Glutamatergic neuron (in vitro differentiated cells): ENCODE data around the gene RNASEH1. TPM values are rescaled to one million over a fixed set of nuclear protein-coding genes. Genes with fewer than 3 reads are reported as not detected.

Experiments
- DNase-seq: peaks from one replicate; pipeline ENCODE4 v3.0.0; 2022
- H3K27ac Mint-ChIP-seq: one replicate; pipeline ENCODE4 v1.8.0; 2020; ENCODE audit warnings: mild to moderate bottlenecking, mixed read lengths, inconsistent platforms; ENCODE audit not compliant: unreplicated experiment
- H3K27me3 Mint-ChIP-seq: one replicate; pipeline ENCODE4 v1.8.0; 2020; ENCODE audit warnings: mild to moderate bottlenecking, moderate library complexity, mixed read lengths, inconsistent platforms; ENCODE audit not compliant: unreplicated experiment
- H3K36me3 Mint-ChIP-seq: one replicate; pipeline ENCODE4 v1.8.0; 2020; ENCODE audit warnings: mild to moderate bottlenecking, mixed read lengths, inconsistent platforms; ENCODE audit not compliant: unreplicated experiment
- H3K4me1 Mint-ChIP-seq: one replicate; pipeline ENCODE4 v1.8.0; 2020; ENCODE audit warnings: mild to moderate bottlenecking, low read depth, mixed read lengths, inconsistent platforms; ENCODE audit not compliant: unreplicated experiment
- H3K4me3 Mint-ChIP-seq: one replicate; pipeline ENCODE4 v1.8.0; 2020; ENCODE audit warnings: mild to moderate bottlenecking, mixed read lengths, inconsistent platforms; ENCODE audit not compliant: unreplicated experiment
- H3K9me3 Mint-ChIP-seq: one replicate; pipeline ENCODE4 v1.8.0; 2020; ENCODE audit warnings: mild to moderate bottlenecking, moderate library complexity, mixed read lengths, inconsistent platforms; ENCODE audit not compliant: unreplicated experiment
- CTCF ChIP-seq: fragments of 200-600 bp; sonication (generic); IDR thresholded peaks from one replicate; pipeline ENCODE4 v1.5.0; 2021; ENCODE audit not compliant: partially characterized antibody, unreplicated experiment
- total RNA-seq: library from RNA; stranded (reverse); fragmentation: NEBNext Ultra II Directional; extraction: Animal tissue kit (Norgen Biotek cat#: 25700); gene quantifications from one replicate; pipeline ENCODE4 v1.2.1, GENCODE V29; 2021; ENCODE audit not compliant: unreplicated experiment

RNASEH1 gene
- total RNA-seq, 1 donor from 2014 or later: 34.6 TPM

- Mint-ChIP-seq H3K27me3 (no peaks in the 10 kb centered on the region), H3K27ac (no peak overlapping the region), H3K36me3 (no peaks in the 10 kb centered on the region), H3K9me3 (peaks cover 4% of the 10 kb centered on the region), H3K4me1 (peaks cover 3% of the 10 kb centered on the region), H3K4me3 (no peak overlapping the region)
- no peak for TF ChIP-seq CTCF
- no peak for DNase-seq
These were observed 46.2 kb upstream of the RNASEH1 start for GRCh38 chr2:3604207-3604877.

- Mint-ChIP-seq H3K27ac (no peak overlapping the region), H3K36me3 (no peaks in the 10 kb centered on the region), H3K4me3 (no peak overlapping the region), H3K9me3 (peaks cover 4% of the 10 kb centered on the region), H3K27me3 (no peaks in the 10 kb centered on the region), H3K4me1 (no peaks in the 10 kb centered on the region)
- TF ChIP-seq CTCF: no peak
- DNase-seq: no peak
These were observed 45.5 kb upstream of the RNASEH1 start for GRCh38 chr2:3603536-3604206.

GRCh38 chr2:3602553-3603339, 44.6 kb upstream of the RNASEH1 start:
- H3K4me3 Mint-ChIP-seq: no peak overlapping the region
- no peaks in the 10 kb centered on the region for H3K4me1 Mint-ChIP-seq
- no peaks in the 10 kb centered on the region for H3K27me3 Mint-ChIP-seq
- H3K27ac Mint-ChIP-seq: no peak overlapping the region
- no peaks in the 10 kb centered on the region for H3K36me3 Mint-ChIP-seq
- no peak for TF ChIP-seq CTCF
- DNase-seq: no peak
- H3K9me3 Mint-ChIP-seq: peaks cover 4% of the 10 kb centered on the region

GRCh38 chr2:3601561-3602271, 43.6 kb upstream of the RNASEH1 start:
- DNase-seq: no peak
- Mint-ChIP-seq H3K36me3 (no peaks in the 10 kb centered on the region), H3K9me3 (peaks cover 7% of the 10 kb centered on the region), H3K4me3 (no peak overlapping the region), H3K27ac (no peak overlapping the region), H3K4me1 (no peaks in the 10 kb centered on the region), H3K27me3 (peaks cover 2% of the 10 kb centered on the region)
- TF ChIP-seq CTCF: no peak
